ENCODE data around the gene GOLGA6L10.
"Not testable (repeated sequence)": the region's sequence is repeated elsewhere in the genome, so short reads cannot be mapped to it uniquely, and the experiment has no call there.

GOLGA6L10 gene

DNA sequence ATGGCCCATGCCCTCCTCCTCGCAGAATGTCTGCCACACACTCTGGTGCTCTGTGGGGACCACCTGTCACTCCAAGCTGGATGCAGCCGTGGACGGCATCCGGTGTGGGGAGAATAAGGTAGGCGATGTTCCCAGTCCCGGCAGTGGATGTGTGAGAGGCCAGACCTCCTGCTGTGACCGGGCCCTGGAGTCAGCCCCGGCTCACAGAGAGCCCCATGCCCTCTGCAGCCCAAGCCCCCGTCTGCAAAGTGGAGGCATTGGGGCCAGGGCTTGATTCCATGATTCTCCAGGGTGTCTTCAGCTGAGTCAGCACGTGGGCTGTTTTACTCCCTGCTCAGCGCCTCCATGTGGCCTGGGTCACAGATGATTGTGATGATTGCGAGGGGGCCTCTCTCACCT lies 32.2 kb downstream of the GOLGA6L10 start:
- DNase-seq = no peak

DNA sequence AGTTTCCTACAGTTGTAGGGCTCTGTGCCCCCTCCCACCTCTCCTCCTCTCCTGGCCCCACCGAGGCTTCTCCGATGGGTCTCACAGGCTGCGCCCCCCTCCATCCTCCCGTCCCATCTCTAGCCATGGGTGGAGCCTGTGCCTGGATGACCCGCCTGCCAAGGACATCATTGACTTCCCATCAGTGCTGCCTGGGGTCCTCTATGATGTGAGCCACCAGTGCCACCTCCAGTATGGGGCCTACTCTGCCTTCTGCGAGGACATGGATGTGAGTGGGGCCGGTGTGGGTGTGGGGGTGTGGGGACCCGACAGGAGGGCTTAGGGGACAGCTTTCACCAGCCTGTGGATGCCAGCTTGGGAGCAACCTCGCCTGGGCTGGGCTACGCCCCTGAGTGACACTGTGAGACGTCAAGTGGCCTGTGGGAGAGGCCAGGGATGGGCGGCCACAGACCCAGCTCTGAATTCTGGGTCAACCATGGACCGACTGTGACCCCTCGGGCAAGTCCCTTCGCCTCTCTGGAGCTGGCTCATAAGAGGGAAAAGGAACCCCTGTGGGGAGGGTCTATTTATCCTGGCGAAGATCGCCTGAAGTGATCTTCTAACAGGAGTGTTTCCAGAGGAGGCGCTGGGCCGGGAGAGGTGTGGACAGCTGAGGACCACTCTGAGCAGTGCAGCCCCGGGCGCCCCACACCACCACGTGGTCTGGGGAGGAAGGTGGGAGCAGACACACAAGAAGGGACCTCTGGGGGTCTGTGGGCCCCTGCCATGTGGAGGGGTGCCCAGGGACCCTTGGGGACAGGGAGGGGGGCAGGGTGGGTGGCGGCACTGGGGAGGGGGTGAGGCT lies 32.8 kb downstream of the GOLGA6L10 start:
- not testable (repeated sequence) for DNase-seq

DNA sequence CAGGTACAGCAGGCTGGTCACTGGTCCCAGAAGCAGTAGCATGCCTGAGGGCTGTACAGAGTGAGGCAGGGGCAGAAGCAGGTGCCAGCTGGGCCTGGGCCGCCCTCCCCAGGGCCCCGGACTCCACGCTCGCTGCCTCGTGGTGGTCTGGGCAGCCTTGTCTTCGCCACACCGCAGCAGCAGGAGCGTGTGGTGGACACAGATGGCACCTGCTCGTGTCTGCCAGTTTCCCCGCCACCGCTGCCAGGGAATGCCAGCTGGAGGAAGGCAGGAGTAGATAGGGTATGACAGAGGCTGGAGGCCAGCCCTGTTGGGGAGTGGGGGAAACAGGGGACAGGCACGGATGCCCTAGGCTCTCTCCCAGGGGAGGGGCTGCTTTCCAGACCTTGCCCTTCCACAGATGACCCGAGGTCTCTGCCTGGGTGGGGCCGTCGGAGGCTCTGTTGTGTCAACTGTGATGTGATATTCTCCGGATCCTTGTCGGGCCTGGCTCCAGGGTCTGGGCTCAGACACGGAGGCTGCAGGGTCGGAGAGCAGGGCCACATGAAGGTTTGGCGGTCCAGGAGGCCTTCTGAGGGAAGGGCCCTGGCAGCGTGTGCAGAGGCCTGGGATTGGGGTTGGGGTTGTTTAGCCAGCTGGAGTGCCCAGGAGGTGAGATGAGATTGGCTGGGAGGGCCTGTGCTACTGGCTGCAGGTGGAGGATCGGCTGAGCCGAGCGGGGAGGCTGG lies 33.6 kb downstream of the GOLGA6L10 start:
- no peak for DNase-seq

DNA sequence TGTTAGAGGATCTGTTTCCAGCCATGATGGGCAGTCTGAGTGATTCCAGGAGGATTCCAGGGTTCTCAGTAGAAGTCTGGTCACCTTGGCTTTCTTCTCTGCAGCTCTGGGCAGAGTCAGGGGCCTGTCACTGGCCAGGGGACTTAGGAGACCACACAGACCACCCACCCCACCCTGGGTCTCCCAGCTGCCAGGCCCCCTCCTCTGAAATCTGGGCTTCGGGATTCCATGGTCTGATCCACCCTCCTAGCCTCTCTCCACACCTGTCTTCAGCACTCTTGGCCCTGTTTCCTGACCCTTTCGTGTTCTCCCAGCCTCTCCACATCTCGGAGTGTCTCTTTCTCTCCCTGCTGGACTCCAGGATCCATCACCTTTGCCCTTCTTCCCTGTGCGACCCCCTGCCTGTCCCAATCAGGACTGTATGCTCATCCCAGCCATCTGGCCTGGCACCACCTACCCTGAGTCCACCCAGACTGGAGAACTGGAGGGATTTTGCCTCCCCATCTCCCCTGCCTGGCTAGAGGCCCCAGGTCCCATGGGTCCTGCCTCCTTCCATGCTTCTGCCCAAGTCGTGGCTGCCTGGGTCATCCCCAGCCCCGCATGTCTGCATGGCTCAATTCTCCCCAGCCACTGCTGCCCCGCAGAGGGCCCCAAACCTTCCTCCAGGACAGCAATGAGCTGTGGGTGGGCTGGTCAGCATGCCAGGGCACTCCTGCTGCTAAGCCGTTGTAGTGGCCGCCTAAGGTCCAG lies 34.3 kb downstream of the GOLGA6L10 start:
- DNase-seq = no peak

DNA sequence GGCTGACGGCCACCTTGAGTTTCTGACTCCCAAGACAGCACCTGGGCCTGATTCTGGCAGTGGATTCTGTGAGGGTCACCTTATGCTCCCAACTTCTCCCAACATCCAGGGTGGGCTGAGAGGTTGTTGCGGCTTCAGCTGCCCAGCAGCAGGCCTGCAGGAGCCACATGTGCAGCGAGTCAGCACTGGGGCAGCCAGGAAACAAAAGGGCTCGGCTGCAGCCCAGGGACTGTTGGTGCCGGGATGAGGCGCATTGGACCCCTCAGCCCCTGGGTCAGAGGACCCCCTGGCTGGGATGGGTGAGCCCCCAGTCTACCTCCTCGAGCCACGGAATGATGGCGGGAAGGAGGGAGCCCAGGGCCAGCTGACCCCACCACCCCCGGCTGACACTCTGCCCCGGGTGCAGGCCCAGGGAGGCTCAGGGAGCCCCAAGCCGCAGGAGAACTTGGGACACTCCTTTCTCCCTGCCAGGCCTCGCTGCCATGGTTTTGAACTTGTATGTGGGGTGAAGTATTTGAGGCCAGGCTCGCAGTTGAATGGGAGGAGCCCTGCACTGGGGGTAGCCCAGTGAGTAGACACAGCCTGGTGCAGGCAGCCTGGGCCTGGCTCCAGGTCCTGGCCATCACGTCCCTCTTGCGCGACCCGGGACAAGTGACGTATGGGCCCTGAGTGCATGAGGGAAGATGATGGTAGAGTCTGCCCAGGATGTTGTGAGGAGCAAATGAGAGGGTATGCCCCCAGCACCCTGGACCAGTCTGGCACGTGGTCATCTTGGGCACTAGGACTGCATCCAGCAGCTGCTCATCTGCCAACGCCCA lies 35.1 kb downstream of the GOLGA6L10 start:
- DNase-seq = not testable (repeated sequence)

DNA sequence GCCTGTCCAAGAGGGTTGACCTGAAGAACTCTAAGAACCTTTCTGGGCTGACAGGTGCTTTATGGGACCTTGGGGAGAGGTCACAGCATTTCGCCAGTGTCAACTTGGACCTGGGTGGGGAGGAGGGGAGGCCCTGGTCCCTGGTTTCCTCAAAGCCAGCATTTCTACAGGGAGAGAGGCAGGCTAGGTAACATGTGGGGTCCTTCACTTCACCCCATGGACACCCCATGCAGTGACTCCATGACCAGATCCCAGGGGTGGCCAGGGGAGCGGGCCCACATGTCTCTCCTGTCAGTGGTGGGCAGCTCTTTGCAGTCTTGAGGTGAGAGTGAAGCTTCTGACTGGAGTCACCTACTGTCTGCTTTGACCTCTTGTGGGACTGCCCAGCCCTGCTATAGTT lies 35.8 kb downstream of the GOLGA6L10 start:
- DNase-seq = no peak

DNA sequence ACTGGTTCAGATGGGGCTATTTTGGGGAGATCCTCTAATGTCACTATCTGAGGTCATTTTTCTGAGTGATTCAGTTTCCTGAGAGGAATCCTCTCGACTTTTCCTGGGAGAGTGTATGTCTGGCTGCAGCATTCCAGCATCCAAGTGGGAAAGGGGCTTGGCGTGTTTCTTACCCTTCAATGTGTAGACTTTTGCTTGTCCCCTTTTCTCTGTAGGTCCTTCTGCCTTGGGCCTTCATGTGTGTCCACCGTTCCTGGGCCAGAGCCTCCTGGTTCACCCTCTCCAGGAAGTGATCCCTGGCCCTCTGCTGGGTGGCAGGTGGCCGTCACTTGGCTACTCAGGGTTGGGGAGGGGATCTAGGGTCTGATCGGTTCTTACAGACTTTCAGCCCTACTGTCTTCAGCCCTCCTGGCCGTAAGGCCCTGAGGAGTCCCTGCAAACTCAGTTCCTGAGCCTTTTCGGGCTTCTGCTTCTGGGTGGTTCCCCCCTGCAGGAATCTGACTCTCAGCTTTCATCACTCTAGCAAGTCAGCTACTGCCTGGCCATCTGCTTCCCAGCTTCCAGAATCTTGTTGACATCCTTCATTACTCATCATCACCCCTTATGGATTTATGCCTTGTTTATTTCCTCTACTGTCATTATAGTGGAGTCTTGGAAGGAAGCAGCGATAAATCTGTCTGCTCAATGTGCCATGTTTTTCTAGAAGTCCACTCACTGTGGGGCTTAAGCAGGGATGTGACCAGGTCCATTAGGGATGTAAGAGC lies 36.5 kb downstream of the GOLGA6L10 start:
- DNase-seq = no peak

DNA sequence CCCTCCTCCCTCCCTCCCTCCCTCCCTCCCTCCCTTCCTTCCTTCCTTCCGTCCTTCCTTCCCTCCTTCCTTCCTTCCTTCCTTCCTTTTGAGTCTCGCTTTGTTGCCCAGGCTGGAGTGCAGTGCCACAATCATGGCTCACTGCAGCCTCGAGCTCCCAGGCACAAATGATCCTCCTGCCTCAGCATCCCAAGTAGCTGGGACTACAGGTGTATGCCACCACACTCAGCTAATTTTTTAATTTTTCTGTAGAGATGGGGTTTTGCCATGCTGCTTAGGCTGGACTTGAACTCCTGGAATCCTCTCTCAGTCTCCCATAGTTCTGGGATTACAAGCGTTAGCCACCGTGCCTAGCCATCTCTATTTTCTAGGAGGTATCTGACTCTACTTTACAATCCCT lies 38.0 kb downstream of the GOLGA6L10 start:
- DNase-seq = not testable (repeated sequence)

DNA sequence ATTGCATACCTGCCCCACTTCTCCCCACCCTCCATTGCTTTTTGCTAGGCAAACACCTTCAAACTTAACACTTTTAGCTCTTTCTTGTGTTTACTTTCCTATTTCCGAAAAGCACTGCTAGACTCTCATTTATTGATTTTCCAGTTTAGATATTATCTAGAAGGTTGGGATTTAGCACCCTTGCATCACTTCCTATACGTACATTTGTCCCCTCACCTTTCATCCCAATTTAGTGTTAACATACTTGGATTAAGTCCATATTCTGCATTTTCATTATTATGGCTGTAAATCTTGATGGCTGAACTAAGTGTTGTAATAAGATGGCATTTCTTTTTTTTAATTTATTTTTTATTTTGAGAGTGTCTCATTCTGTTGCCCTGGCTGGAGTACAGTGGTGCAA lies 39.5 kb downstream of the GOLGA6L10 start:
- no peak for DNase-seq

DNA sequence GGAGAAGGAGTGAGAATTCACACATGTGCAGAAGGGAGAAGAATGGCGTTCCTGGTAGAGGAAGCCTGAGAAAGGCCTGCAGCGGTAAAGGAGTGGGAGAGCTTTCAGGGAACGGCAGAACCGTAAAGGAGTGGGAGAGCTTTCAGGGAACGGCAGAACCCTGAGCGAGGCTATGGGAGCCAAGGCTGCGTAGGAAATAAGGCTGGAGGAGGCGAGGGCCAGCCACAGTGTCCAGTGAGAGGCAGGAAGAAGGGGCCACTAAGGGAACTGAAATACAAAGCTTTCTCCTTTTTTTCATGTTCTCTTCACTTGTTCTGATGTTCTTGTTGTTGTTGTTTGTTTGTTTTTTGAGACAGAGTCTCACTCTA lies 41.6 kb downstream of the GOLGA6L10 start:
- no peak for DNase-seq

DNA sequence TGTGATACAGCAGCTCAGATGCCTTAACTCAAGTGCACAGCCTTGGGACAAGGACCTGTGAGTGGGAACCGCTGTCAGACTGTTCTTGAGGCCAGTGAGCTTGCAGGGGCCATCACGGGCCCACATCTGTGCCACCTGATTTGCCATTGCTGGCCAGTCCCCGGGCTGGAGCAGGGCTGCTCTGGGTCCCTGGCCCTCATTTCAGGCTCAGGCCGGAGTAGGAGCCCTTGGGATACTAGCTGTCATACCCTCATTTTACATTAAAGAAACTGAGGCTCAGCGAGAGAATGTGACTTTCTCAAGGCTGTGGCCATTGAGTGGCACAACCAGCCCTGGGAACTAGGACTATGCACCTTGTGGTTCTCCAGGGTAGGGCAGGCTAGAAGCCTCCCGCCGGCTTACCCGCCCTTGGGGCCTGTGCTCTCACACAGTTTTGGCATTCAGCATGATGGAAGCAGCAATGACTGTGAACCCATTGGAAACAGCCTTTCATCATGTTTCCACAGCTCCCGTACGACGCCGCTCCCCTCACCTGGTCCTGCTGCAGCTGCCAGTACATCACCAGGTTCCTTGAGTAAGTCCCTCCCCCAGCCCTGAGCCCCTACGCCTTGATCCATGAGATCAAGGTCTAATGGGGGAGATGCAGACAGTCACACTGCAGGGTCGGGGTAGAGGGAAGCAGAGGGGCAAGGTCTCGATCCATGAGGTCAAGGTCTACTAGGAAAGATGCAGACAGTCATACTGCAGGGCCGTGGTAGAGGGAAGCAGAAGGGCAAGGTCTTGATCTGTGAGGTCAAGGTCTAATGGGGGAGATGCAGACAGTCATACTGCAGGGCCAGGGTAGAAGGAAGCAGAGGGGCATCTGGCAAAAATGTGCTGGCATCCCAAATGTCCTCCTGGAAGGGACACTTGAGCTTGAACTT lies 42.2 kb downstream of the GOLGA6L10 start:
- DNase-seq = no peak

DNA sequence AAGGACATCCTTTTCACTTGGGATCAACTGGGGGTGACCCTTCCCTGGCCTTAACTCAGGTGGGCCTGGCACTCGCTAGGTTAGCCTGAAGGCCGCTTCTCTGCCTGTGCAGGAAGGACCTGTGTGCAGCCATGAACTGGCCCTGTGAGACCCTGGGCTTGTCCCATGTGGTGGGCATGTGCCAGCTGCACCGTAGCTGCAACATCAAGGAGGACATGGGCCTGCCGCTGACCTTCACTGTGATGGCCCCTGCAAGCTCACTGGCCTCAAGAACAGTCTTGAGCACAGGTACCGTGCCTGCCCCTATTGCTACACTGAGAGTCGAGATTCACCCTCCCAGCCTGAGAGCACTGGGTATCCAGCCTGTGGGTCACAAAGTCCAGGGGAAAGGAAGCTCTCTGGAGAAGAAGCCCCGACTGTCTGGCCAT lies 43.6 kb downstream of the GOLGA6L10 start:
- DNase-seq = no peak

DNA sequence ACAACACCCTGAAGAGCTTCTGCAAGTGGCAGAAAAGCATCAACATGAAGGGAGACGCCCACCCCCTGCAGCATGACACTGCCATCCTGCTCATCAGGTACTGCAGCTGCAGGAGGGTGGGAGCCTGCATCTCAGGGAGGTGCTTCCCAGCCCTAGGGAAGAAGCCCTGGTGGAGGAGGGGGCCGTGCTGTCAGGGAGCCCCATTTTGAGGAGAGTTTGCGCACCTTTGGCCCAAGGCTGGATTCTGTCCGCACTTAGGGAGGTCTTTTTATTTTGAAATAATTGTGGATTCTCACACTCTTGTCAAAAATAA lies 44.5 kb downstream of the GOLGA6L10 start:
- DNase-seq = no peak

DNA sequence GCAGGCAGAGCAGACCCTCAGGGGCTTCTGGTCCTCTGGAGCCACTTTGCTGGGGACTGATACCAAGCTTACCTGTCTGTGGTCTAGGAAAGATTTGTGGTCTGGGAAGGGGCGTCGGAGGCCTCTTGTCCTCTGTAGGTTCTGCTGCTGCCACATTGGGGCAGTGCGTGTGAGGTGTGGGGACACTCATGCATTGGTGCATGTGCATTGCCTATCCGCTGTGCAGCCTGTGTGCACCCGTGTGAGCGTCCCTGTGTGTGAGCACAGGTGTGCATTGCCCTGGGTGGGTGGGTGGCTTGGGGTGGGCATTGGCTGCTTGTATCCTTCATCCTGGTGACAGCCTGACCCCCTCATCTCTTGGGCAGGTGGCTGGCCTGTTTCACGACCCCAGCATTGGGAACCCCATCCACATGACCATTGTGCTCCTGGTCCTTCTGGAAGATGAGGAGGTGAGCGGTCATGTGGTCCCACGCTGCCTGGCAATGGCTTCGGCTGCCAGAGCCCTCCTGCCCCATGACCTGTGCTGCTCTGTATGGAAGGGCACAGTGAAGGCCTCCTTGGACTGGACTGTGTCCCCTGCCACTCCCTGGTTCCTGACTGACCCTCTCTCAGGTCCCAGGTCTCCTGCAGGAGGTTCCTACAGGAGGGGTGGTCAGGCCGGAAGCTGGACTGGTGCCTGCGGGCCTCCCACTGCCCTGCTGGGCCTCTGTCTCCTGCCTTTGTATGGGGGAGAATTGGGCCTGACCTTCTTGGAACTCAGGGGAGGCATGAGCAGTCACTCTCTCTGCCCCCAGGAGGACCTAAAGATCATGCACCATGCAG lies 45.1 kb downstream of the GOLGA6L10 start:
- DNase-seq = no peak

DNA sequence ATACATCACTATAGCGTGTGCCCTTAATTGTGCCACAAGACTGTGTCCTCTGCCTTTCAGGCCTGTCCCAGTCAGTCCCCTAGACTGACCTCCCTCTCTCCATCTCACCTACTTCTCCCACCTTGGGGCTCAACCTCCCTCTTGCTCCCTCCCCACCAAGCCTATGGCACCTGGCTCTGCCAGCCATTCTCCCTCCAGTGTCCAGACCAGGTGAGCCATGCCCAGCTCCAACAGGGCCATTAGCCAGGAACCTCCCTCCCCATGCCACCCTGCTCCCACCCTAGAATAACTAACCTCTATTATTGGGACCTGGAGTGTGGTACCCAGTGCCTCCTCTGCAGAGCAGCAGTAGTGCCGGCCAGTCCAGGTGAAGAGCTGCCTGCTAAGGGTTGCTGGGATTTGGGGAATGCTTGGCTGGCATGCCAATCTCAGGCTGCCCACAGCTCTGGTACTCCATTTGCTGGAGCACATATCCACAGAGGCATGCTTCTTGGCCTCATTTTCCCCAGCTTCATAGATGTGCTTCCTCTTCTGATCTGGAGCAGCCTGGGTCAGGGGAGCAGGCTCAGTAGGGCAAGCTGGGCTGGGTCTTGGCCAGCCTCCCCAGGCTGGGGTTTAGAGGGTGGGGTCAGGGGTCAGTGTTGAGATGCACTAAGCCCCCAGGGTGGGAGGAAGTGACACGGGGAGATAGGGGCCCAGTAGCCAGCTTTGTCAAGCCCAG lies 47.8 kb downstream of the GOLGA6L10 start:
- no peak for DNase-seq

DNA sequence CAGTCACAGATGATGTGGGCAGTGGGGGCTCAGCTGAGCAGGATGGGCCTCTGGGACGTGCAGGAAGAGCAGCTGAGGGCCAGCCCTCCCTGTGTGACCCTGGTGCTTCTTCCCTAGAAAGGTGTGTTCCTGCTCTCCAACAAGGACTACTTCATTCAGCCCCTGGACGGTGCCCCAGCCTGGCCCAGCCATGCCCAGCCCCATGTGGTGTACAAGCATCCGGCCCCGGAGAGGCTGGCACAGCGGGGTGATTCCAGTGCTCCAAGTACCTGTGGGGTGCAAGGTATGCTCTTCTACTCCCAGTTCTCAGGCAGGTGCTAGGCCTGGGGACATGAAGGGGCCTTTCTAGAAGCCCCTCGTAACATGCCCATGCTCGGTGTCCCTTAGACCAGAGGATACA lies 48.4 kb downstream of the GOLGA6L10 start:
- DNase-seq = no peak

DNA sequence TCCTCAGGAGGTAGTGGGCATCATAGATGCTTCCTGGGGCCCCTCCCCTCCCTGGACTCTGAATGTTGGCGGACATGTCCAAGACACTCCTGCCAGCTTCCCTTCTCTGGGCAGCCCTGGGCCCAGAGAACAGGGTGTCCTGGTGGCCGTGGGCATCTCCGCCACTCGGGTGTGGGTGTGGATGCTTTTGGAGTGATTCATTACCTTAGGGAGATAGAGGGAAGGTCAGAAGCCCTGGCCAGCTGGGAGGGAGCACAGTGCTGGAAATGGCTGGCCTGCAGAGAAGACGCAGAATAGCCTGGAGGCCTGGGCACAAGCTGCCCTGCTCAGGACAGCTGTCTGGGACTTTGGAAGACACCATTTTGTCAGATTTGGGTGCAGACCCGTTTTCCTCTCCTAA lies 48.9 kb downstream of the GOLGA6L10 start:
- DNase-seq = not testable (repeated sequence)

DNA sequence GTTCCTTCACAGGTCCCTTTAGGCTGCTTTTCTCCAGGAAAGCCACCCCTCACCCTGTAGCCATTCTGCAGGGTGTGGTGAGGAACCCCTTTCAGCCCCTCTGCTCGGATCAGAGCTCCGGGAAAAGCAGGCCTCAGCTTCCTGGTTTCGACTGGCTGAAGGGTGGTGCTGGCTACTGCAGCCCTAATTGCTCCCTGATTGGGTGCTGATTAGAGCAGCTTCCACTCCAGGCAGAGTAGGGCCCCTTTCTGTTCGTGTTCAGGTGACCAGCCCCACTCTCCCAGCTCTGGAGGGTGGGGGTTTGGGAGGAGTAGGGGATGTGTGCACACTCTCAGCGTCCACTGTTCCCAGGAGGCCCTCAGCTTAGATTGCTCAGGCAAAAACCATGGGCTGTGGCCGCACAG lies 49.8 kb downstream of the GOLGA6L10 start:
- not testable (repeated sequence) for DNase-seq

DNA sequence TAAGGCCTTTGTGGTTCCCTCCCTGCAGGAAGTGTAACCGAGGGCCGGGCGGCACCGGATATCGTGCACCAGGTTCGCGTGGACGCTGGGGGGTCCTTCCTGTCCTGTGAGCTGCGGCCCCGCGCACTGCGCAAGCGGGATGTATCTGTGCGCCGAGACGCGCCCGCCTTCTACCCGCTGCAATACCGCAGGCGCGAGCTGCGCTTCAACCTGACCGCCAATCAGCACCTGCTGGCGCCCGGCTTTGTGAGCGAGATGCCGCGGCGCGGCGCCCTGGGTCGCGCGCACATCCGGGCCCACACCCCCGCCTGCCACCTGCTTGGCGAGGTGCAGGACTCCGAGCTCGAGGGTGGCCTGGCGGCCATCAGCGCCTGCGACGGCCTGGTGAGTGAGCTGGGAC lies 50.8 kb downstream of the GOLGA6L10 start:
- peak; percentile 65 for DNase-seq
